ENCODE measurements around the gene NSF.
"Not testable (repeated sequence)": the region's sequence is repeated elsewhere in the genome, so short reads cannot be mapped to it uniquely, and the experiment has no call there.

The NSF gene

DNA sequence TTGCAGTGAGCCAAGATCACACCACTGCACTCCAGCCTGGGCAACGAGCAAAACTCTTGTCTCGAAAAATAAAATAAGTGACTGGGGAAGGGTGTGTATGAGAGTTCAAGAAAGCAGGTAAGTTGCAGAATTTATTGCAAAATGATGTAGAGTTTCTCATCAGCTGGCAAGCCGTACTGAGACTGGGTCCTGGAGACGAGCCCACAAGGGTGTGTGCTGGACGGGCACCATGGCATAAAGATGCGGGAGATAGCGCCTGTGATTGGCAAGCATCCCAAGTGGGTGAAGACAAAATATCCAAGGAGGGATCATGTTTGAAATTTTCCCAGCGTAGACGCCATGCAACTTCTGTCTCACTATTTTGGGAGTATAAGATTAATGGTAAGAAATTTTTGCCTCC is 168.7 kb downstream of the NSF start:
- no peak for DNase-seq

DNA sequence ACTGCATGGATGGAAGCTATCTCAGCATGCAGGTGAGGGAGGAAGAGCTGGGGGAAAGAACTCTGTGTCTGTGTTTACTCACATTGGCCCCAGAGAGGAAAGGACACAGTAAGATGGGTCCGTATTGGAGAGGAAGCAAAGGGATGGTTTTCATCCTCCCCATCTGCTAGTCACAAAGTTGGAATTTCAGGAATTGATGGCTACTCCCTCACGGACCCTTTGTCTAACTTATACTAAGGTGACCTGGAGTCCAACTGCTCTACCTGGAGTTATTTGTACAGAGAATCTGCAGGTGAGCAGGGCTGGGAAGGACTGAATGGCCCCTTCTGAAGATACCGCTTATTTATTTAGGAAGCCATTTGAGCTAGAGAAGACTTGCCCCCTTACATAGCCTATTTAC is 172.9 kb downstream of the NSF start:
- DNase-seq: no peak

DNA sequence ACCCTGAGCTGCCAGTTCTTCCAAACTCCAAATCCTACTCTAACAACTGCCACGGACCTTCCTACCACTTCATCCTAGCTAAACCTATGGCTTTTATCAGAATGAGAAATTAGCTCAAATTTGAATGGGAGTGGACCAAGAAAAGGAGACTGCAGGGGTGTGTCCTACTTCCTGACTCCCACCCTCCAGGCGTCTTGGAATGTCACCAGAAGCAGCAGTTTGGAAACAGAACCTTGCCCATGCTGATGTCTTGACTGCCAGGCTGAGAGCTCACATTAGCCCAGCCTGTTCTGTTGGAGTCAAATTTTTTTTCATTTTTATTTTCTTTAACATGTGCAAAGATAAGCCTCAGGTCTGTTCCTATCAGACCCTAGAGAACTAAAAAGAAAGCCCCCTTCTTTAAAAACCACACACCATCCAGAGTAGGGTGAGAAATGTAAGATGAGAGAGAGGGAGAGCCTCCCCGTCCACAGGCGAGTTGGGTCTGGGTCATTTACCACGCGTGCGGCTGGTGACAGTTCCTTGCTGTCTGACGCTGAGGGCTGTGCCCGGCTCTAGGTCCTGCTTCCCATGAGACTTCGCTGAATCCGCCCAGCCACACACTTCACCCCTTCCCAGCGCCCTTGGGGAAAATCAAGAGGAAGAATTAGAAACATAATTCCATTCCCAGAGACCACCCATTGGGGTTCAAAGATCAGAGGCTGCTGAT is 173.7 kb downstream of the NSF start:
- no peak for DNase-seq

DNA sequence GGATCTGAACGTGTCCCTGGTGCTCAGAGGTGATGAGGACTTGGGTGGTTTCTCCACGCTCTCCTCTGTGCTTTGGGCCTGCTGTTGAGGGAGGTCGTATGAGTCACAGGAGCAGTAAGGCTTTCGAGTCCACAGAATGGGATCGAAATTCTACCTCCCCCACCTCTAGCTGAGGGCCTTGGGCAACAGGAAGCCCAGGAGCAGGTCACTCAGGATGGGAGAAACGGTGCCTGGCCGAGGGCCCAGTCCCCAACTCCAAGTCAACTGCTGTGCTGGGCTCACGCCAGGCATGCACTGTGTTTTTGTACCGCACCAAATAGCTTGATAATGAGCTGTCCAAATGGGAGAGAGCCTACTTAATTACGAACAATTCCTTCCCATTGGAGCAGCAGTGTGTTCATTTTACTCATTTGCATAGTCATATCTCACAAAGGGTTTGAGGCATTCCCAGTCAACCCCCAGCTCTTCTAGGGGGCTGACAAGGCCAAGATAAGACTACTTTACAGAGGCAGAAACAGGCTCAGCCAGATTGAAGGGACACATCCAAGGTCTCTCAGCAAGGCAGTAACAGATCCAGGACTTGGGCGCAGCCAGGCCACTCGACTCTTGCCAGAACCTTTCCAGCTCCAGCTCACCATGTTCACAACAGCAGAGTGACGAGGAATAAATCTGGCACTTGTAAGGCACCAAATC is 174.4 kb downstream of the NSF start:
- no peak for DNase-seq

DNA sequence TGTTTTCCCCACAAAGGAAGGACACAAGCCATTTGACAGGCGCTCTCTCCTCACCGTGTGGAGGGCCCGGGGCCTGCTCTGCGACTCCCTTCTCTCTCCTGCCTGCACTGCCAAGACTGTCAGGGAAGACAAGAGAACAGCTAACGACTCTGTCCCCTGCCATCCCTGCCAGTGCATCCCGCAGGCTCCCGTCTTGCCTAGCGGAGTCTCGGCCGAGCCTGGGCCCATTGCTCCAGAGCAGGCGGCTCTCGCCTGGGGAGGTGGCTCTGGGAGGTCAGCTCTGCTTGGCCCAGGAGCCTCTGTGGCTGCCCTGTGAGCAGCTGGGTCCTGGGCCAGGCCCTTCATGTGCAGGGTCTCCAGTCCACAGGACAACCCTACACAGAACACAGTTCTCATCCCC is 175.0 kb downstream of the NSF start:
- no peak for DNase-seq

DNA sequence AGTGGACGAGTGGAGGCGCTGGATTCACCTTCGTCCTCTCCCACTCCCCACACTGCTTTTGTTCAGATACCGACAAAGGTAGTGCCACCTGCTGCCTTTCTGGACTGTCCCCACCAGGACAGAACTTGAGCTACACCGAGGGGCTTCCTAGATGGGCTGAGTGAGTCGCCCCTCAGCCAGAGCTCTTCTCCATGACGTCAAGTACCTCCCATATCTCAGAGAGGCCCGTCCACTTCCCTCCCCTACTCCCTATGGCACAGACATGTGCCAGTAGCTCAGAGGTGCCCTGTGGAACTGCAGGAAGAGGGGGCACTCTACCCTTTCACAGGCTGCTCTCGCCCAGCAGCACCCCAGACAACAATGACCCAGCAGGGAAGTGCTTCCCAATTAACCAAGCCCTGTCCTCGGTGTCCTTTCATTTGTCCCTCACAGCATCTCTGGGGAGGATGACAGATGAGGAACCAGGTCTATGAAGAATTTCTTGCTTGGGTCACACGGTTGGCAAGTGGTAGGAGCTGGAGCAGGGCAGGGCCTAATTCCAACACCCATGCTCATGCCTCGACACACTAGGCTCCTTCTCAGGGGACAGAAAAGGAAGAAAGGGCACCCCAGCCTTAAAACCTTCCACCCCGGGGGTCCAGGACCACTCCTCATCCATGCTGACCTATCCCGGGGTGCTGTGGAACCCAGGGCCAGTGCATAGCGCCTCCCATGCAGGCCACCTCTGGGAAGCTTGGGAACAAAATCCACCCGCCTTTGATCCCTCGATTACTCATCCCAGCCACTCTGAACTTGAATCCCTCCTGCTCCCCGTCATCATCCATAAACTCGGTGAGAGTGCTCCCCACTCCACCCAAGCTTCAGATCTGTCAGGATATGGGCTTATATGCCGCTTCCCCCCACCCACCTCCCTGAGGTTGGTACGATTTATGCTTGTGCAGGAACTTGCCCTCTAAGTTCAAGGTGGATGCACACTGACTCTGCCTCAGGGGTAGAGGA is 176.3 kb downstream of the NSF start:
- no peak for DNase-seq

DNA sequence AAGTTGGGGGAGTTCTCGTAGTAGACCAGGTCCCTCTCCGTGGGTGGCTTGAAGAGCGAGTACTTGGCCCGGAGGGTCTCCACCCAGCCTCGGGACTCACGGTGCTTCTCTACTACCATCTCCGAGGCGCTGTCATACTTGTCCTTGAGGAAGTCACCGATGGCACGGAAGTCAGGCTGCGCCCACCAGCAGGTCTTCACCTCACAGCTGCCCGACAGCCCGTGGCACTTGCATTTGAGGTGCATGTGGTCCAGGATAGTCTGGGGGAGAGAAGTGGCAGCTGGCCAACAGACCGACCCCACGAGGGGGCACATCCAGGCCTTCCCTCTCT is 178.0 kb downstream of the NSF start:
- DNase-seq: no peak

DNA sequence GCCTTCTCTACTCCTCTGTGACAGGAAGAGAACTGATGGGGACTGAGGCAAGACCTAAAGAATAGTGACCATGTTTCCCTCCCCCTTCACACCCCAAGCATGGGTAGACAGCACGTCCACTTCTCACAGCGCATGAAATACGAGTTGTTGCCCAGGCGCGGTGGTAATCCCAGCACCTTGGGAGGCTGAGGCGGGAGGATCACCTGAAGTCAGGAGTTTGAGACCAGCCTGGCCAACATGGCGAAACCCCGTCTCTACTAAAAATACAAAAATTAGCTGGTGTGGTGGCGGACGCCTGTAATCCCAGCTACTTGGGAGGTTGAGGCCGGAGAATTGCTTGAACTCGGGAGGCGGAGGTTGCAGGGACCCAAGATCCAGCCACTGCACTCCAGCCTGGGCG is 178.4 kb downstream of the NSF start:
- not testable (repeated sequence) for DNase-seq

DNA sequence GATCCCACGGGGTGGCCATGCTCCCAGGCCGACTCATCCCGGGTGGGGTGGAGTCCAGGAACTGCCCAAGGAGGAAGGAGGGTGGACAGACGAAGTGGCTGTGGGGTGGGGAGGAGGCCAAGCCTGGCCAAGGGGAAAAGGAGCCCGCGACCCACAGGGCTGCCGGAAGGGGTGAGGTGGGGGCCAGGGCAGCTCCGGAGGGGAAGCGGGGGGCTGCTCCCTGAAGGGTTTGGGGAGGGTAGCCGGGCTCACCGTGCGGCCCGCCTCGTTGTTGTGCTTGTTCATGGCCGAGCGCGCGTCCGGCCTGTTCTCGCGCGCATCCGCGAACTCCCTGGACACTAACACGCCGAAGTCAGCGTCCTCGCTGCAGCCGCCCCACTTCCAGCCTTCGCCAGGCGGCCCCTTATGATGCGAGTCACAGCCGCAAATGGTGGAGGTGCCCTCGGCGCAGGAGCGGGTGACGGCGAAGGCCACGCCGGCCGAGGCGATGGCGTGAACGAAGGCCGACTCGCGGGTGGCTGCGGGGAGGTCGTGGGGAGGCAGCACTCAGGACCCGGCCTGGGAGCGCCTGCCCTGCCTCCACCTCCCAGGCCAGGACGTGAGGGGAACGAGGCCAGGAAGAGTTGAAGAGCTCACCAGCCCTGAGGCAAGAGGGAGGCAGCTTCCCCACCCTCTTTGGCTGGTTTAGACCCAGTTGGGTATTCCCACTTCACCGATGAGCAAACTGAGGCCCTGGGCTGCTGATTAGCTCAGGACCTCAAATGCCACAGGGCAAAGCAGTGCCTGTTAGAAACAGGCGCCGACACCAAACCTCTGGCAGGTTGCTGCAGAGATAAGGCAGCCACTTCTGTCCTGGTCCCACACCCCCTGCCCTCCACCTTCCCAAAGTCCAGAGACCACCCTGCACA is 179.3 kb downstream of the NSF start:
- DNase-seq: peak; percentile 77

DNA sequence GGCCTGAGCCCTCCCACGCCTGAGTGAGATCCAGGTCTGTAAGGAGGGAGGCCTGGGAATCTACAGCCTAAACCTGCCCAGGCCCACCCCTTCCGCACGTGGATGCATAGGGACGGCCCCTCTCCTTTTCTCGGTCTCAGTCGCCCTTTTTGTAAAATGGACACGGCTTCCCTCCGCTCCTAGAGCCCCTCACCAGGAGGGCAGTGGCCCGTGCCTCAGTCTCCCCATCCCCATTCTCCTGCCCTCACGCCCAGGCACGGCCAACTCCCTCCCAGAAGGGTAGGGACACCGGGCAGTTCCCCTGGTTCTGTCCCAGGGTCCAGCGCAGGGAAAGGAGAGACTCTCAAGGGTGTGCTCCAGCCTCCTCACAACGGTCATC is 180.0 kb downstream of the NSF start:
- no peak for DNase-seq

DNA sequence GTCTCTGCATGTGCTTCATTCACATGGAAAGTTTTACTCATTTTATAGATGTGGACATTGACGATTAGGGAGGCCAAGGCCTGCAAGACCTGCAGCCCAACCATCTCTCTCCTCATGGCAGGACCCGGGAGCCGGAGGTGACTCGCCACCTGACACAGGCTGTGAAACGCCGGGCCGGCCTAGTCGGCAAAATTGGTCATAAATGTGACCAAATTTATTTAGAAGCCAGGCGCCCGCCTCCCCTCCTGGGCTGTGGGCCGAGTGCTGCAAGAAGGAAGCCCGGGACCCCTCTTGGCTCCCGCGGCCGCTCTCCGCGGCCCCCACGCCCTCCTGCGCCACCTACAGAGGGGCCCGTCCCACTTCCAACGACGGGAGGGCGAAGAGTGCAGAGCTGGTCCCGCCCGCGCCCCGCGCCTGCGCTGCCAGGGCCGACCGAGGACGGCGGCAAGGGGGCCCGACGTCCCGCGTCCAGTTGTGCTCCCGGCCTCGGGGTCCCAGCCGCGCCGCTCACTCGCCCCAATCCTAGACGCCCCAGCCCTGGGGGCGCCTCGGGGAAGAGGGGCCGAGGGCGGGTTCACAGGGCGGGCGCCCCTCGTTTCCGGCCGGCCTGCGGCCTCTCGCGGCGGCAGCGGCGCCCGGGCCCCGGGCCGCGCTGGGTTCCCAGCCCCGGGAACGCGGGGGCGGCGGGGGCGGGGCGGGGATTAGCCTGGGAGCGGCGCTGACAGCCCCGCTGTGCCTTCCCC is 180.5 kb downstream of the NSF start:
- peak; percentile 79 for DNase-seq

DNA sequence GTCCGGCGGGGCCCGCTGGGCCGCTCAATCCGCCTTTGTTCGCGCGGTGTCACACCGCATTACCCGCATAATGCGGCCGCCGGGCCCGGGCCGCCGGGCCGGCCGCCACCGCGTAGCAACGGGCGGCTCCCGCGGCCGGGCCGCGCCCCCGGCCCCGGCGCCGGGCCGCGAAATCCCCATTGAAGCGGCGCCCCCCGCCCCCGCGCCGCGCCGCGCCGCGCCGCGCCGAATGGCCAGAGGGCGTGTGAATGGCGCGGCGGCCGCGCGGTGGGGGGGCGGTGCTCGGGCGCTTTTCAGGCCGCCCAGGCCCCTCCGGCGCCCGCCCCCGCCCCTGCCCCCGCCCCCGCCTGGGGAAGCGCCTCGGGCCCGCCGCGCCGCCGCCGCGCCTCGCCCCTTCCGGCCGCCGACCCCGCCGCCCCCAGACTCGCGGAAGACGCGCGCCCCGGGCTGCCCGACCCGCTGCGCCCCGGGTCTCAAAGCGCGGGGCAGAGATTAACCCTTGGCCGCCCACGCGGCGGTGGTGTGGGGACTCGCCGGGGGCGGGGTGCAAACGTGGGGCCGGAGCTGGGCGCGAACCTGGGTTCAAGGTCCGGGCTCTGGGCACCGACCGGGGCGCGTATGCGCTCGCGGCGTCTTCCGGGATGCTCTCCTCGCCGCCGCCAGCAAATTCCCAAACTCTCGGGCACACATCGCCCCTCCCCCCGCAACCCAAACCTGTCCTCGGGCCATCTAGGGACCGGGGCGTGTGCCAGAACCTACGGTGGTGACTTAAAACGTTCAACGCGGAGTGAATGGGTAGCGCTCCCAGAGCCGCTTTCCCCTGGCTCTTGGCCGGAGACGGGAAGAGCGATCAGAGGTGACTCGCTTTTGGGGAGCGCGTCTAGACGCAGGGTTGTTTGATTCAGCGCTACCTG is 181.3 kb downstream of the NSF start:
- DNase-seq: peak; percentile 73

DNA sequence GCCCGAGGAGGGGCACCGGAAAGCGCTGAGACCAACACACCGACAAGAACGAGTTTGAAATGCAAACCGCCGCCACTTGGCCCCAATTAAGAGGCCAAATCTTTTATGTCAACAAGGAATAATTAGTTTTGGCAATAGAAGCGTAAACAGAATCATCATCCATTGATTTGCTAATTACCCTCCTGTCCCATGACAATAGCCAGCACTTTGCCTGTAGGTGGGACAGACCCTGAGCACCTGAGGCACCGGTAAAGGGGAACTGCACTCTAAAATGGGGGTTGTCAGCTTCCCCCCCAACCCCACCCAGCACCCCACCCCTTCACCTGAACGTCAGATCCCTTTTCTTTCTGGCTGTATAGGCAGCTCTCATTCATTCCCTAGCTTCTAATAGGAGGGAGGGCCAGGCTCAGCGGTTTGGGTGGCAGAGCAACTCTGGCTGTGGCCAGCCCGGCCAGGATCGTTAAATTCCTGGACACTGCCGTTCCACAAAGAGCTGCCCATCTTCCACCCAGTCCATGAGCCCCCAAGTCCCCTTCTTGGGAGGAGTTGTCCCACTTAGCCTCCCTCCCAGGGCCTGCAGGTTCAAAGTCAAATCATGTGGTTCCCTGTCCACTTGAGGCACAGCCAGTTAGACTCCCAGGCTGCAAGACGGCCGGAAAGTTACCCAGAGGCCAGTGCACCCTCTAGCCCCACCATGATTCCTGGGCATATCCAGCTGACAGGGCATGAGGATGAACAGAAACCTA is 182.2 kb downstream of the NSF start:
- no peak for DNase-seq

DNA sequence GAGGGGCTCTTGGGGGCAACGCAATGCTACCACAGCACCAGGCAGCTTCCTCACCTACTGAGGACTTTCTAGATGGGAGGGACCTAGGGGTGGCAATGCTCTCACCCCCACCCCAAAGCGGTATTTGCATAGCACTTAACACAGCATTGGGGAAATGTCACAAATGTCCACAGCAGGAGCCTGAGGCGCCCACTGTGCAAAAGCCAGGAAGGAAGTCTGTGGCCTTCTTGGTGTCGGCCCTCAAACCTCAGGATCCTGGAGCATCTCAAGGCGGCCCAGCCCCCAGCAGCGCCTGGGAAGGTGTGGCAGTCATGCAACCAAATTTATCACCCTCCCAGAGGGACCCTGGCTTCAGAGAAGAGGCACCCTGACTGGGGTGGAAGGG is 182.7 kb downstream of the NSF start:
- DNase-seq: no peak

DNA sequence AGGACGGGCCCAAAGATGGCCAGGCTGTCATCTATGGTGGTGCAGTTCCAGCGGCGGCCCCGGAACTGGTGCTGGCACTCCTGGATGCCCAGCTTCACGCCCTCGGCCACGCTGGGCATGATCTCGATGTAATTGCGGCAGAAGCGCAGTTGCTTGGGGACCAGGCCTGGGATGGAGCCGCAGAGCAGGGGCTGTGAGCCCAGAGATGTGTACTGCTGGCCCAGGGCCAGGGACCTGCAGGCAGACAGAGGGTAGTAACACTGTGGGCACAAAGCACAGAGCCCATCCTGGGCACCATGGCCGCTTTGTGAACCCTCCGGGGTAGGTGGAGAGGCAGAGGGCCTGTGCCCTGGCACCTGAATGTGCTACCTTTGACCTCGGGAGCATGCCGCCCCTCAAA is 183.2 kb downstream of the NSF start:
- no peak for DNase-seq

DNA sequence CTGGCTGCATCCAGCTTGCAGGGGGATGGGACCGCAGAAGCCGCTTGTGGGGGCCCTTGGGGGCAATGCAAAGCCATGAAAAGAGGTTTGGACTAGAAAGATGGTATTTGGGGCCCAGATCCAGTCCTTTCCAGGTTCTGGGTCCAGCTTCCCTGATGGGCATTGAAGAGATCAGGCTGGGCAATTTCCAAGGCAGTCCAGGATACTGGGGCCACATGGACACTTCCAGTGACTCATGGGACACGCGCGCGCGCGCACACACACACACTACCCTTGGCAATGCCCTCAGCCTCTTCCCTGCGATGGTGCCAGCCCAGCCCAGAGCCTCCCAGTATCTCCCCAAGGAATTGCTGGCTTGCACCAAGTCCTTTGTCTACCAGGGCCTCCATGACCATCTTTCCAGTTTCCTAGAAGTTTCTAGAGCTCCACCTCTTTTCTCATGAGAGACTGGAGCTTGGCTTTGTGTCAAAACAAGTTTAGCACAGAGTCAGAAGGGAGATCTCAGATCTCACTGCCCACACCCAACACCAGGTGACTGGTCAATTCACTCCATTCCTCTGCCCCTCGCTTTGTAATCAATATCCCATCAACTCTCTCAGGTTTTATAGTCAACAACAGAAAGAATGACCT is 183.8 kb downstream of the NSF start:
- DNase-seq: no peak

DNA sequence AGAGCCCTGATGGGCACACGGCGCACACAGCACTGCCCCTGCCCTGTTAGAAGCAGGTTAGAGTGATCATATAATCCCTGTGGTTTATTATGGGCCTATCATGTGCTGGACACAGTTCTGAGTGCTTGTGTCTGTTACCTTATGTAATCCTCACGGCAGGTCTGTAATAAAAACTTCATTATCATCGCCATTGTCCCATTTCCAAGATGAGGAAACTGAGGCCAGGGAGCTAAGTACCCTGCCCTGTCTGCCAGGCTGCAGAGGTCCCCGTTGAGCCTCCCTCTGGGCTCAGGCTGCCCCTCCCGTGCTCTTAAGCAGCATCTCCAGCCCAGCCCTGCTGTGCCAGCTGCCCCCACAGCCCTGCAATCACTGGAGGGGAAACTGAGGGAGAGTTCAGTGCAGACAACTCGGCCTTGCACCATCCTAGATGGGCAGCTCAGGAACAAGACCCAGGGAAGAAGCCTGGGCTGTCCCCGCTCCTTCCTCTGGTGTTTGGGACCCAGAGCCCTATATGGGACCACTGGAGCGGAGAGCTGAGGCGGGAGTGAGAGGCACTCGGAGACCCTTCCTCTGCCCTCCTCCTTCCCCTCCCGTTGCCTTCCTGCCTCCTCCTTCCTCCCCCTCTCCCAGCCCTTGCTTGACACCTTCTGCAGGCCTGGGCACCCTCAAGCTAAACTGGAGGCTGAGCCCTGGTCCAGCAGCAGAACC is 186.0 kb downstream of the NSF start:
- DNase-seq: no peak

DNA sequence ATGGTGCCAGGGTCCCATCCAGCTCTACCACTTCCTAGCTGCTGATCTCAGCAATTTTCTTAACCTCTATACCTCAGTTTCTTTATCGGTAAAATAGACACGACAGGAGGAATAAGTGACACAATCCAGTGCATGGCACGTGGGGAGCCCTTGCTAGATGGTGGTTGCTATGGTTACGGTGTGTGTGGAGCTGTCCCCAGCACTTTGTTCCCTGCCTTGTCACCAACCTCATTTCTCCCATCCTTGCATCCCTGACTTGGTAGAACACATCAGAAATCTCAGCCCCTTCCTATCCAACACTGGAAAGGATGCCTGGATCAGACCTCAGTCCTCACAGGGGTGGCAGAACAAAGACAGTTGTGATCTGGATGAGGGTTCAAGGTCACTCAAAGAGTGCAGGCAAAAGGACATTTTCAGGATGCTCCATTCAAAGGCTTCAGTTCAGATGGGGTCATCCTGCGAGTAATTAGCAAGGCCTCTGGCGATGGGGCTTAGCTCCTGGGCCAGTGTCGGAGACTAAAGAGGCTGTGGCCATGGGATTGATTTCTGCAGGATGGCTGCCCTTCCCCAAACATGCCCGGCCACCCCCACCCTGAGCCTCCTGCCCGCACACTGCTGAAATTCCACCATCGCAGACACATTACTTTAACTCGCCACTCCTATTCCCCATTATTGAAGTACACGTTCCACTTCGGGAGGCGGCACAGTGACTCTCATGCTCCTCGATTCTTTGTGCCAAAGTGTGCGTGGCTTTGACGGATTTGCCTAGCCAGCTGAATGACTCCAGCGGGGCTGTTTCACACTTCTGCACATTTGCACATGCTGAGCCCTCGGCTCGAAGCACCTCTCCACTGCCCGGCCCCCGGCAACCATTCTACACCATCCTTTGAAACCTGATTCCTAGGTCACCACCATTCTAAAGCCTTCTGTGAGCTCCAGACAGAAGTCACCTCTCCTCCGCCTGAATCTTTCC is 187.8 kb downstream of the NSF start:
- no peak for DNase-seq
